ENCODE measurements around the gene GPC6.

GPC6 gene

DNA sequence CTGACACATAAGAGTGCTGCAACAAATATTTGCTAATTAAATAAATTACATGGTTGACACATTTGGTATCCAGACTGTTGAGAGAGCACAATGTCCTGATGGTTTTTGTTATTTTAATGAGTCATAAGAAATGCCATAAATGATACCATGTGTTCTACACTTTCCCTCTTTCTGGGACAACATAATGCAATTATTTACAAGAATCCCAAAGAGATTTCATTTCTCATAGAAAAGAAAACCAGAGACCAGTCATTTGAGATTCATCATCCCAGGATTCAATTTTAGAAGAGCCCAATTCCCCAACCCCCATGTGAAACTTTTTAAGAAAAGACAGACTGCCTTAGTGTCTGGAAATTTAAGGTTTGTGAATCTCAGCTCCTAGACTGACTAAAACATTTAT, 853.3 kb downstream of the GPC6 start:
- DNase-seq: no peak

DNA sequence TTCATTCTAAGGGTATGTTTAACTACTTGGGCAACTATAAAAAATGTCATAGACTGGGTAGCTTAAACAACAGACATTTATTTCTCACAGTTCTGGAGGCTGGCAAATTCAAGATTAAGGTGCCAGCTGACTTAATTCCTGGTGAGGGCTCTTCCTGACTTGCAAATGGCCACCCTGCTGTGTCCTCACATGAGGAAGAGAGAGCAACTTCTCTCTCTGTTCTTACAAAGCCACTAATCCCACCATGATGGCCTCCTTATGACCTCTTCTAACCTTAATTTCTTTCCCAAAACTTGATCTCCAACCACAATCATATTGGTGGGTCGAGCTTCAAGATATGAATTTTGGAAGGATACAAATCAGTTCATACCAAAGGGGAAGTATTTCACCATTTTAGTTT, 853.9 kb downstream of the GPC6 start:
- no peak for DNase-seq

DNA sequence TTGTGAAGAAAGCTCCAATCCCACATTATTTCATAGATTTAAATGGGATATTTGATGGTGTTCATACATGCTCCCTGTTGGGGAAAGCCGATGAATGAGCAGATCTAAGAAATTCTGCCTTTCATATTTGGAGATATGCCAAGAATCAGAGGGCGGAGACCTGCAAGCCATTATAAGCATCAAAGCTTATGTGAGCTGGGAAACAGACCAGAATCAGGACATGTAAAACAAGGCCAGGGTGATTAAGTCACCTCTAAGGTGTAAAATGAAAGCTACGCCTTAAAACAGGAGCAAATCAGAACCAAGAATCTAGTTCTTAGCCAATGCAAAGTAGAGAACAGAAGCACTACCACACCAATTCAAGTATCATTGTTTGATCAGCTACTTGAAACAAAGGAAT, 860.5 kb downstream of the GPC6 start:
- no peak for DNase-seq

DNA sequence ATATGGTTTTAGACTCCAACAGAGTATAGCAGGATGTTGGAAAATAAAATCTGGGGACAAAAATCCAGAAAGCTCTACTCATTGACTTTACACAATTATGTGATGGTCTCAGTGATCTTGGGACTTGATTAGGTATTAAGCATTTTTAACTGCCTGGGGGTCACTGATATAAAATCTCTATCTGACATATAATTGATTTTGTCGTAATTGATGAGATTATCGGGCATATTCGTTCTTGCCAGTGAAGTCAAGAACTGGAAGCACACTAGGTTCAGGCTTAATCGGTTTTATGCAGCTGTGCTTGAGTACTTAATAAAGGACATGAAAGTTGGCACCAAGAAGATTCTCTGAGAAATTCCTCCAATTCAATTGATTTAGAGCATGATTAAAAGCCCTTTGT, 862.1 kb downstream of the GPC6 start:
- DNase-seq: no peak

- DNase-seq: no peak
Measured at GRCh38 chr13:94090773-94091480, 864.3 kb downstream of the GPC6 start.

GRCh38 chr13:94093652-94094315, 867.2 kb downstream of the GPC6 start:
- DNase-seq: no peak

- no peak for DNase-seq
Measured at GRCh38 chr13:94109715-94110374, 883.2 kb downstream of the GPC6 start.

DNA sequence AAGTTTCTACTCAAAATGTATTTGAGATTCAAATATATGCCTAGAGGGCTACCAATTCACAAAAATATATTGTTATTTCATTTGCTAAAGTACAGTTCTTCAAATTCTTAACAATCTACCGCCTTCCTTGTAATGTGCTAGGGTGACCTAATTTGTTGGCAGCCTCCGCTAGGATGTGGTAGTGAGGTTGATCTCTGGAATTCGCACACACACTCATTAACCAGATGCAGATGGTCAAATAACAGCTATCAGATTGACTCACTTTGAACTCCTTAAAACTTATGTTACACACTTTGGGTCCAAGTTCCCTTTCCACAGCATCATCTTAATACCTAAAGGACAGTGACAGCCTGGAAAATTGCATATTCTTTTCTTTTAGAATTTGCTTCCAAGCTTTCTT, 885.6 kb downstream of the GPC6 start:
- no peak for DNase-seq

- DNase-seq: no peak
Measured at GRCh38 chr13:94112731-94113130, 886.1 kb downstream of the GPC6 start.

DNA sequence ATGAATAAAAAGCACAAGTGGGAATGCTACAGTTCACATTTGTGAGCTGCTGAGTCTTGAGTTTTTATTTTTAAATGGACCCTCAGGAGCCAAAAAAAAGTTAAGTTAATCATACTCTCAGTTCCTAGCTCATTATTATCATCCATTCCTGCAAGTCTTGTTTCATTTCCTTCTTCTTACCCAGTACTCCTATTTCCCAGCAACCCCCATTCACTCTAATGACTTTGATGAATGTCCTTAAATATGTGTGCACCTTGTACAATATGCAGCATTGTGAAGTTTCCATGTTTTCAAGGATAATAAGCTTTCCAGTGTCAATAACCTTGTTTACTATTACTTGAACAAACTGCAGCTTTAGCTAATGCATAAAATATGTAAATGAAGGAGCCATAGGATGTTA, 886.6 kb downstream of the GPC6 start:
- no peak for DNase-seq

GRCh38 chr13:94114166-94114565, 887.6 kb downstream of the GPC6 start:
- DNase-seq: no peak

DNA sequence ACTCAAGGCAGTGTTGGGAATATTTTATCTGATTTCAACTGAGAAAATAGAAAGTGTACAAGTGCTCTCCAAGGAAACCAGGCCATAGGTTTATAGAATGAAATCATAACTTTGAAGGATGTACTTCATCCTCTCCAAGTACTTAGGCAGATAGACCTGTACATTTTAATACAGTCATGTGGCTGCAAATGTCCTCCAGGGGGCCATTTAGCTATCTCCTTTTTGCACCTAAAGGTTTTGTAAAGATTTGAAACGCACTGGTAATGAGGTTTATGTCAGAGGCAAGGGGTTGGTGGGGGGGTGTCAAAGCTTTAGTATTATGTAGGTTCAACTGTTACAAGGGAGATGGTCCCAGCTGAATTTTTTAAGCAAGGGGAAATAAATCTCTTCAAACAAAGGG, 888.4 kb downstream of the GPC6 start:
- no peak for DNase-seq

GRCh38 chr13:94119360-94119936, 892.8 kb downstream of the GPC6 start:
- DNase-seq: no peak

DNA sequence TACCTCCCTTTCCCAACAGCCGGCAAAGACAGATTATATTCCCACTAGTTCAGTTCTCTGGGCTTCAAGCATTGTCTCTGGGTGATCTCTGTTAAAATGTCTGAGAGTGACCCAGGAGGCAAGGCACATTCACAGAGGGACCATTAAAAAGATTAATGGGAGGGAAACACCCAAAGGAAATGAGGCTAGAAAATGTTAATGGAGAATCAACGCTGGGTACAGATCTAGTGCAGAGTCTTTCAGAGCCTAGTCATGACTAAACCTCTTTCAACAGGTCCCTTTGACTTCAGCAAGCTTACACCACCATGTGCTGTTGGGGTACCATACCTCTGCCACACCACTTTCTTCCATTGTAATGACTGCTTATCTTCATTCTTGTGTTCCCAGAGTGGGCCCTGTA, 894.3 kb downstream of the GPC6 start:
- no peak for DNase-seq

GRCh38 chr13:94121686-94122085, 895.1 kb downstream of the GPC6 start:
- no peak for DNase-seq

GRCh38 chr13:94122300-94122915, 895.8 kb downstream of the GPC6 start:
- no peak for DNase-seq

DNA sequence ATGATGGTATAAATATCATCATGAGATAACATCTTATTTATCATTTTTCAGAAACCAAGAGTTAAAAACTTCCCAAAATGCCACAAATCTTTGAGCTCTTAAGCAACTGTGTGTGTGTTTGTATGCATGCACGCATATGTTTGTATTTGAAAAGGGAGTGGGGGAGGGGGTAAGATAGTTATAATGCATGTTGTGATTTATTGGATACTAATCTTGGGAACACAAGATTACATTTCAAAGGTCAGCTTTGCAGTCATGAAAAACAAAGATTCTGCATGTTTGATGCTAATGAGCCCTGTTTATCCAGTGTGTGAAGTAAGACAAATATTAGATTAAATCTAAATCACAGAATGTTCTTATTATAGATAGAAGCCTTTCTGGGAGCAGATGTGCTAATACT, 897.0 kb downstream of the GPC6 start:
- DNase-seq: no peak

DNA sequence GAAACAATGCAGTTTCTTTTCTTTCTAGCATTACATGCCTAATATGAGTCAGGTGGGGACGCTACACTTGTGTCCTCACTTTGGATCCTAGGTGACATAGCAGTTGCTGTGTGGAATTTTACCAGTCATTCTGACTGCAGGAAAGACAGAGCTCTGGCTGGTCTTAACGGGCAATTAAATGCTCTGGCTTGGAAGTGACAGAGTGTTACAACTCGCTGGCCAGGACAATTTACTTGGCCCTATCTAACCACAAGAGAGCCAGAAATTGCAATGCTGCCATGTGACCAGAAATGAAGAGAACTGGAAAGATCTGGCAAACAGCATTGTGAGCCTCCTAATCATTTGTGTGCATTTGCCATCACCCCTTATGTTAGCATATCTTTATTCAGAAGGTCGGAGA, 901.8 kb downstream of the GPC6 start:
- no peak for DNase-seq

DNA sequence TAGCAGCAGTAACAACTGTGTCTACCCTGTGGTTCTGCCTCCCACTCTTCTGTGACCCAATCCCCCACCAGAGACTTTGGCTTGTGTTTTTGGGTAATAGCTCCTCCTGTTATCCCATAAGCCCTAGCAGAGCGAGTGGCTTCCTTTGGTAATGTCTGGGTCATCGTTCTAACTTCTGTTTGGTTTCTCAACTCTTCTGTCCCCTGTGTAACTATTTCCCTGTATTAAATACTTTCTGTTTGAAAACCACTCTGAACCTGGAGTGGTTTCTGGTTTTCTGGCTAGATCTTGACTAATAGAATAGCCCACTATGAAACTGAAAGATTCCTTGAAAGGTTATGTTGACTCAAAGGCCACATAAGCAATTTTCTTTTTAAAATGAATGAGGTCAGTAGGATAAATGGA, 902.9 kb downstream of the GPC6 start:
- DNase-seq: no peak

- DNase-seq: no peak
Measured at GRCh38 chr13:94138831-94139230, 912.2 kb downstream of the GPC6 start.

GRCh38 chr13:94139393-94139995, 912.9 kb downstream of the GPC6 start:
- DNase-seq: no peak

DNA sequence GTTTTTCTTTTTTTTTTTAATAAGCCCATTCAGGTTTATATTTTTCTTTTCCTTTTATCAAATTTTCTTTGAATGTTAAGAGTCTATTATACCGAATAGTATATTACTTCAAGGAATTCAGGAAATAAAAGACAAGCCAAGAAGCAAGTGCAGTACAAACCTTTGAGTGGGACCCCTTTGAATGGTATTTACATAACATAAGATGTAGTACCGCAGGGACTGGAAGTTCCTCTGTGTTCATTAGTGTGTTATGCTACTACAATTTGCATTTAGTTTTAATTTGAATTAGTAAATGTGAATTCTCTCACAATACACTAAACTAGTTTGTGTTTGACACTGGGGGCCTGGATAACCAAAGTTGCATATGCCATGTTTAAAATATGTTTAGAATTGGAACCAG, 913.4 kb downstream of the GPC6 start:
- no peak for DNase-seq

DNA sequence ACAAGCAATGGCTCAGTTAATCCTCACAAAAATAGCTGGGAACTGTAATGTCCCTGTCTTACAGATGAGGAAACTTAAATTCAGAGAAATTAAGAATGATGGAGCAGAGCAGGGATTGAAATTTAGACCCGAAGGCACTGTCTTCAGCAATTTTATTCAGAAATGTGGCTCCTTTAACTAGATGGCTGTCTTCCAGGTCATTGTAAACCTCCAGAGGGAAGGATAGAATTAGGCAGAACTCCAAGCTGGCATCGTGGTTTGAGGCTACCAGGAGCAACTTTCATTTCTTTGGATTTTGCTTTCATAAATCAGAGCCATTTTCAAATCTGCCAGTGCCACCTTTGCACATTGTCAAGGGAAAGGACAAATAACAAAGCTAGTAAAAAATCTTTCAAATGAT, 913.9 kb downstream of the GPC6 start:
- DNase-seq: no peak
